H1 (cell line): ENCODE data around the gene CAMTA1.

ENCODE experiments used
- CHD1 ChIP-seq: IDR thresholded peaks from 2 replicates; pipeline ENCODE4 v1.6.1; 2012; ENCODE audit warnings: low read depth, low read length, improper control_type of control experiment
- SUZ12 ChIP-seq: fragments of 200-600 bp; sonication (generic); IDR thresholded peaks from 2 replicates; pipeline ENCODE4 v1.6.1; 2012; ENCODE audit warnings: mild to moderate bottlenecking, inconsistent platforms, low read length, moderate library complexity, mixed read lengths
- TF ChIP-seq, protein P1 (sequence below), 3 experiments: IDR thresholded peaks; 1 replicate in 2 of 3; 2 replicates in 1 of 3; pipeline versions ENCODE4 v1.5.1 to v1.6.1; 2011; ENCODE audit warnings: low read length in 3 of 3, mild to moderate bottlenecking in 3 of 3, inconsistent platforms in 2 of 3, low read depth in 1 of 3, moderate library complexity in 1 of 3; ENCODE audit not compliant: insufficient read depth in 1 of 3; ENCODE audit errors: control extremely low read depth in 1 of 3

DNA sequence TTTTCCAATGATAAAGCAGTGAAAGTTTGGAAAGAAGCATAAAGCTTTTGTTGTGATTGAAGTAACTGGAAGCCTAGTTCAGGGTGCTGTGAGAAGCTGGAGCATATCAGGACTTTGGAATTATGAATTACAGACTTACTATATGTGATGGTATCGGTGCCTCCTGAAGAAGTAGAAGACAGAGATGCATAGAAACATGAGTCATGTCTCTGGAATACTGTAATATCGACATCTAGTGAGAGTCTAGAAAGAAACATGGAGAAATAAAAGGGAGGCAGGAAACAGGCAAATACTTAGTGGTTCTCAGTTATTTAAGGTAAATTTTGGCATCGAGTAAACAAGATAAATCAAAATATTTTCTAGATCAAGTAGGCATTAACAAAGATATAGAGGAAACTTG is 103.0 kb downstream of the CAMTA1 start:
- TF ChIP-seq, protein P1, sequence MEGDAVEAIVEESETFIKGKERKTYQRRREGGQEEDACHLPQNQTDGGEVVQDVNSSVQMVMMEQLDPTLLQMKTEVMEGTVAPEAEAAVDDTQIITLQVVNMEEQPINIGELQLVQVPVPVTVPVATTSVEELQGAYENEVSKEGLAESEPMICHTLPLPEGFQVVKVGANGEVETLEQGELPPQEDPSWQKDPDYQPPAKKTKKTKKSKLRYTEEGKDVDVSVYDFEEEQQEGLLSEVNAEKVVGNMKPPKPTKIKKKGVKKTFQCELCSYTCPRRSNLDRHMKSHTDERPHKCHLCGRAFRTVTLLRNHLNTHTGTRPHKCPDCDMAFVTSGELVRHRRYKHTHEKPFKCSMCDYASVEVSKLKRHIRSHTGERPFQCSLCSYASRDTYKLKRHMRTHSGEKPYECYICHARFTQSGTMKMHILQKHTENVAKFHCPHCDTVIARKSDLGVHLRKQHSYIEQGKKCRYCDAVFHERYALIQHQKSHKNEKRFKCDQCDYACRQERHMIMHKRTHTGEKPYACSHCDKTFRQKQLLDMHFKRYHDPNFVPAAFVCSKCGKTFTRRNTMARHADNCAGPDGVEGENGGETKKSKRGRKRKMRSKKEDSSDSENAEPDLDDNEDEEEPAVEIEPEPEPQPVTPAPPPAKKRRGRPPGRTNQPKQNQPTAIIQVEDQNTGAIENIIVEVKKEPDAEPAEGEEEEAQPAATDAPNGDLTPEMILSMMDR (IDR thresholded peaks at IDR 0.05; ENCODE audit: control extremely low read depth in 1 of 3, insufficient read depth in 1 of 3, low read depth in 1 of 3, low read length in 3 of 3), result no peak
- no peak for TF ChIP-seq CHD1
- TF ChIP-seq SUZ12, result no peak
